HG02973 (cell line): ENCODE measurements around the gene SYNPO.

ENCODE experiments used
- ATAC-seq: cut with Tn5 transposase; IDR thresholded peaks from one replicate; pipeline ENCODE4 v1.9.1; 2021; ENCODE audit warnings: moderate library complexity; ENCODE audit not compliant: unreplicated experiment

Gene SYNPO

GRCh38 chr5:150676578-150676977, 36.1 kb downstream of the SYNPO start:
- ATAC-seq, result no peak

GRCh38 chr5:150689120-150689519, 48.7 kb downstream of the SYNPO start:
- ATAC-seq, result no peak

GRCh38 chr5:150690760-150691159, 50.3 kb downstream of the SYNPO start:
- no peak for ATAC-seq

- ATAC-seq, result no peak
Measured at GRCh38 chr5:150692276-150692675, 51.8 kb downstream of the SYNPO start.

- ATAC-seq, result no peak
Measured at GRCh38 chr5:150694612-150695011, 54.2 kb downstream of the SYNPO start.

- ATAC-seq, result peak; percentile 11
Measured at GRCh38 chr5:150700246-150700593, 59.8 kb downstream of the SYNPO start.

- ATAC-seq, result peak; percentile 95
Measured at GRCh38 chr5:150700594-150701377, 60.3 kb downstream of the SYNPO start, which contains the start of gene RBM22. RBM22 (minus strand) TSS chr5:150701062; CDS start chr5:150700985, 77 bp downstream.

- no peak for ATAC-seq
Measured at GRCh38 chr5:150703762-150704161, 63.3 kb downstream of the SYNPO start.

GRCh38 chr5:150706776-150707390, 66.4 kb downstream of the SYNPO start:
- no peak for ATAC-seq
